Hypothalamus (tissue), 51 donors: ENCODE results near the gene UBXN2A.

Source experiments
- DNase-seq, 51 donors: peaks; one replicate each; lab custom pipeline; 2025; lab: John Stamatoyannopoulos, UW

The UBXN2A gene, protein sequence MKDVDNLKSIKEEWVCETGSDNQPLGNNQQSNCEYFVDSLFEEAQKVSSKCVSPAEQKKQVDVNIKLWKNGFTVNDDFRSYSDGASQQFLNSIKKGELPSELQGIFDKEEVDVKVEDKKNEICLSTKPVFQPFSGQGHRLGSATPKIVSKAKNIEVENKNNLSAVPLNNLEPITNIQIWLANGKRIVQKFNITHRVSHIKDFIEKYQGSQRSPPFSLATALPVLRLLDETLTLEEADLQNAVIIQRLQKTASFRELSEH

DNA sequence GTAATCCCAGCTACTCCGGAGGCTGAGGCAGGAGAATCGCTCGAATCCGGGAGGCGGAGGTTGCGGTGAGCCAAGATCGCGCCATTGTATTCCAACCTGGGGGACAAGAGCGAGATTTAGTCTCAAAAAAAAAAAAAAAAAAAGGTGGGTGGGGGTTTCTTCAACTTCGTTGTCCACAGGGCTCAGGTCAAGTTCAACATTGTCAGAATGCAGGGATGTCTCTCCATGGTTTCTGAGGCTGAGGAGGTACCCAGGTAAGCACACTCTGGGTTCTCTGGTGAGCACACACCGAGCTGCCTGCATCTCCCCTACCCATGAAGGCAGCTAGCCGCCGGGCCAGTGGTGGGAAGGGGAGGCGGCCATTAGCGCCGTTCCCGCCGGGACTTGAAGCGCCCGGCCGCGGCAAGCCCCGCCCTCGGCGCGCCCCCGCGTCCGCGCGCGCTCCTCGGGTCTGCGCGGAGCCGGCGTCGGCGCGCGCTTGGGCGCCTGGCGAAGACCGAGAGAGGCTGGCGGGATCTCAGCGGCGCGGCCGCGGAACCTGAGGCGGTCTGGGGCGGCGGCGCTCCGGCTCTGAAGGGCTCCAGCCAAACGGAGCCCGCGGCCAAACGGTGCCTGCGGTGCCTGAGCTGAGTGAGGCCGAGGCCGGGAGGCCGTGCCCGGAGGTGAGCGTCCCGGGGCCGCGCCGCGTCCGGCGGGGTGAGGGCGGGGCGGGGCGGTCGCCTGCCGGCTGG, at the start of gene UBXN2A:
TSS of gene UBXN2A (plus strand) at position 477 of the 731 bp plus-strand sequence. CDS start 17,852 bp downstream, outside the sequence.
- DNase-seq = peak in 50 of 51 donors; percentile 12 to 82 (median 57)

DNA sequence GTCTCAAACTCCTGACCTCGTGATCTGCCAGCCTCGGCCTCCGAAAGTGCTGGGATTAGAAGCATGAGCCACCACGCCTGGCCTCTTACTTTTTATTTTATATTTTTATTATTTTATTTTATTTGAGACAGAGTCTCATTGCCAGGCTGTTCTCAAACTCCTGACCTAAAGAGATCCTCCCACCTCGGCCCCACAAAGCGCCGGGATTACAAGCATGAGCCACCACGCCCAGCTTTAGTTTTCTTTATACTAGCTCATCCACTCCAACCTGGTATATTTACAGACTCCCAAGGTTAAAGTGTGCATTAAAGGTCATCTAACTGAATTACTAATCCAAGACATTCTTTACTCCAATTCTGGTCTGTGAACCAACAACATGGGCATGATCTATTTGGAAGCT, 40.1 kb upstream of the UBXN2A start:
- DNase-seq = no peak

DNA sequence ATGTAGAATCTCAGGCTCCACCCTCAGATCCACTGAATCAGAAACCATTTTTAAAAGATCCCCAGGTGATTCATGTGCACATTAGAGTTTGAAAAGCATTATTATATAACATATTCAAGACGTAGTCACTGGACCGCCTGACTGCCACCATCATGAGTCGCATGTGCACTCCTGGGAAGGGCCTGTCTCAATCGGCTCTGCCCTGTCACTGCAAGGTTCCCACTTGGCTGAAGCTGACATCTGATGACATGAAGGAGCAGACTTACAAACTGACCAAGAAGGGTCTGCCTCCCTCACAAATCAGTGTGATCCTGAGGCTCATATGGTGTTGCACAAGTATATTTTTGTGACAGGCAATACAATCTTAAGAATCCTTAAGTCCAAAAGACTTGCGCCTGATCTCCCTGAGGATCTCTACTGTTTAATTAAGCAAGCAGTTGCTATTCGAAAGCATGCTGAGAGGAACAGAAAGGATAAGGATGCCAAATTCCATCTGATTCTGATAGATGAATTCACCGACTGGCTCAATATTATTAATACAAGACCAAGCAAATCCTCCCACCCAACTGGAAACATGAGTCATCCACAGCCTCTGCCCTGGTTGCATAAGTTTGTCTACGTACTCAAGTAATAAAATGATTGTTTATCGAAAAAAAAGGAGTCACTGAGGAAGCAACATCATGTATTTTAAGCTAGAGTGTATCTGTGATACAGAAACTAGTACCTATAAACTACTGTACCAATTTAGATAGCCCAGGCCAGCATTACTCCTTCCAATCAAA, 39.5 kb upstream of the UBXN2A start:
- DNase-seq = no peak

DNA sequence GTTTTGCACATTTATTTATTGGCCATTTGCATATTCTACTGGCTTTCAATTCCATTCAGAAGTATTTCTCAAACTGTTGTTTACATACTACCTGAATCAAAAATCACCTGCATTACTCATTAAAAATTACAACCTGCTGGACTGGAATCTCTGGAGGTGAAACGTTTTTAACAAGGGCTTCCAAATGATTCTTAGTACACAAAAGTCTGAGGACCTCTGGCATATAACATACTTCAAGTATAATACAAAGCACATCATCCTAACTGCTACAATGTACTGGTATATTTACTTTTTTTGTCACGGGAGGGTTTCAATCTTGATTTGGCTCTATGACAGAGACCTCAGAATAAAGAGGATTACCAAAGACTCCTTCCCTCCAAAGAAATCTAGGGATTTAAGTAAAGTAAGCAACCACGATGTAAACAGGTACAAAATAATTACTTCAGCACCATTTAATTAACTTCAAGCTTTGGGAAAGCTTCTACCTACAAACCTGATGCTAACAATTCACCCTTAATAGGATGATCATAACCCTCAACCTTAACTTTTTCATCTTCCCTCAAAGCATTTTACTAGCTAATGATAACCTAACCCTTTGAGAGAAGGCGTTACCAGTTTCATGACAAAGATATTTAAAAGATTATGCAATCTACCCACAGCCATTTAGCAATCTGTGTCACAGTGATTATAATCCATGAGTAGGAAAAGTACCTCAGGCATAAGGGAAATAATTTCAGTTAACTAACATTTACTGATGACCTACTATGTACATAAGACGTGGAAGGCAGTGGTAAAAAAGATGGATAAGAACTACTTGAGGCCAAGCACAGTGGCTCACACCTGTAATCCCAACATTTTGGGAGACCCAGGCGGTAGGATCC, 38.1 kb upstream of the UBXN2A start:
- no peak for DNase-seq

DNA sequence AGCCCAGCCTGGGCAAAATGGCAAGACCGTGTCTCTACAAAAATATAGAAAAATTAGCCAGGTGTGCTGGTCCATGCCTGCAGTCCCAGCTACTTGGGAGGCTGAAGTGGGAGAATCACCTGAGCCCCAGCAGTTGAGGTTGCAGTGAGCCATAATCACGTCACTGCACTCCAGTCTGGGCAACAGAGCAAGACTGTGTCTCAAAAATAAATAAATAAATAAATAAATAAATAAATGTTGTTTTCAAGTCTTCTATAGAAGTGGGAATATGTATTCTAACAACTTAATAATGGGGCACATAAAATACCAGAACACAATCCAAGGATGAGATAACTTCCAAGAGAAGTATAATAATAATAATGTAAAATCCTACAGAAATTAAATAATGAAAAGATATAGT, 37.2 kb upstream of the UBXN2A start:
- no peak for DNase-seq

DNA sequence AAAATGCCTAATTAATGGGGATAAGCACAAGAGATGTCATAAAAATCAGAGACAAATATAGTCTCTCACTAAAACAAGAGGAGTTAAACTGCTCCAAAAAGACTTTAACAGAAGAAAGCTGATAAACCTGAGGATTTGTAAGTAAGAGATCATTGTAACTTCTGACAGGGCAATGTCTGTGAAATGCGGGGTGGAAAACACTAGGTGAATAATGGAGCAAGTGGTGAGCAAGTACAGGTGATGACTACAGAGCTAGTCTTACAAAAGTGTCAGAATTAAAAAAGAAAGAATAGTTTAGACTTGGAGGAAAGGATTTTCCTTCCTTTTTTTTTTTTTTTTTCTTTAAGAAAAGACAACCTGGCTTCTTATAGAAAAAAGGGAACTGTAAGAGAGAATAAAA, 36.0 kb upstream of the UBXN2A start:
- no peak for DNase-seq

DNA sequence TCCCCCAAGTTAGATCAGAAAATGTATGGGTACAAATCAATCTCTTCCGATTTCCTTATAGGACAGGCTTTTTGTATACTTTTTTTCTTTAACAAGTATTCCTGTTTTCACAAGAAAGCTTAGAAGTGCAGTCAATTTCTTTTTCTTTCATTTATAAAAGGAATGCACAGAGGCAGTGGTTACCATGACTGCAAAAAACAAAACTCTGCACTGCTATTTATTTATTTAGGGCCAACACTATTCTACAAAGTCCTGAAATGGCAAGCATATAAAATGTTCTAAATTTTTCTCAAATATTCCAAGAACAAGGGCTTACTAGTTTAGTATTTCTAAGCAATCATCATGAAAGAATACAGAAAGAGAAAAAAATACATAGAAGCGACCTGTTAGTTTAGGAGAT, 35.6 kb upstream of the UBXN2A start:
- DNase-seq = no peak

DNA sequence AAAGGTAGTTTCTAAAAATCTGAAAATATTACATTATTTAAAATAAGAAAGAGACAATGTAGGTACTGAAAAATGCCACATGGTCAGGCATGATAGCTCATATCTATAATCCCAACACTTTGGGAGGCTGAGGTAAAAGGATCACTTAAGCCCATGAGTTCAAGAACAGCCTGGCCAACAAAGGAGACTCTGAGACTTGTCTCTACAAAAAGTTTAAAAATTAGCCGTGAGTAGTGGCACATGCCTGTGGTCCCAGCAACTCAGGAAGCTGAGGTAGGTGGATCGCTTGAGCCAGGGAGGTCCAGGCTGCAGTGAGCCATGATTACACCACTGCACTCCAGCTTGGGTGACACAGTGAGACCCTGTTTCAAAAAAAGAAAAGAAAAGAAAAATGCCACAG, 35.1 kb upstream of the UBXN2A start:
- no peak for DNase-seq

DNA sequence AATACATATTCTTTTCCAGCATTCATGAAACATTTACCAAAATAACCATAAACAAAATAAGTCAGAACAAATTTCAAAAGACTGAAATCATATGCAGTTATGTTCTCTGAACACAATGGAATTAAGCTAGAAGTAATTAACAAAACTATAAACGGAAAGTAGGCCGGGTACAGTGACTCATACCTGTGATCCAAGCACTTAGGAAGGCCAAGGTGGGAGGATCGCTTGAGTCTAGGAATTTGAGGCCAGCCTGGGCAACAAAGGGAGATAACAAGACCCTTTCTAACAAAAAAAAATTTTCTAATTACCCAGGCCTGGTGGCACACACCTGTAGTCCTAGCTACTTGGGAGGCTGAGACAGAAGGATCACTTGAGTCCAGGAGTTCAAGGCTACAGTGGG, 28.2 kb upstream of the UBXN2A start:
- DNase-seq = no peak

DNA sequence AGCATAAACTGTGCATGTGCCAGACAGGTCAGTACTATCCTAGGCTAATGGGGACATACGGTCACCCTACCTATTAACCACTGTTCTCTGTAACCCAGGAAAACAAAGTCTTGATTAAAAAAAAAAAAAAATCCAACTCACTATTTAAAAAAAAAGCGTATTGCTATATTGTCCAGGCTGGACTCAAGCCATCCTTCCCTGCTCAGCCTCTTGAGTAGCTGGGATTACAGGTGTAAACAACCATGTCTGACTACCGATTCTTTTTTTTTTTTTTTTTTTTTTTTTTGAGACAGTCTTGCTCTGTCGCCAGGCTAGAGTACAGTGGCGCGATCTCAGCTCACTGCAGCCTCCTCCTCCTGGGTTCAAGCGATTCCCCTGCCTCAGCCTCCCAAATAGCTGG, 24.9 kb upstream of the UBXN2A start:
- DNase-seq = no peak

DNA sequence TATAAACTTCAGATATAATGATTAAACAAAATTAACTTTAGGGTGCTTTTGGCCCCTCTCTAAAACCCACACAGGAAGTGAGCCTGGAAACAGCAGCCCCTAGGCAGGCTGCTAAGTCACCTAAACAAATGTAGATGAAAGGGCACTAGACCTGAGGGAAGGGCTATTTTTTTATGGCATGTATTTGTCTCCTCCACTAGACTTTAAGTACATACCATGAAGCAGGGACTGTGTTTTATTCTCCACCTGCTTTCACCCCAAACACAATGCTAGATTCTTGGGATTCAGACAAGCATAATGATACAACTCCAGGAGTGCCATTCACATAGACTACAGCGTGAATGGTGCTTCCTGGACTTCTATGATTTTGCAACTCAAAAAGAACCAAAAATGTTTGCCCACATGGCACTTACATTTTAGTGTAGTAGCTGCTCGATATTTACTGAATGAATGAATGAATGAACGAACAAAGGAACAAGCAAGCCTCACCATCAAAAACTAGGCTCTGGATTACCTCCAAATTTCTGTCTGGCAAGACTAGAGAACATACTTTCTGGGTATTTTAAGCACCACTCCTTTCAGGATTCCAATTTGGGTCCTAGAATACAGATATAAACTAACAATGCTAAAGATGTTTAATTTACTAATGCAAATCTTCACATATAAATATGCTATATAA, 23.4 kb upstream of the UBXN2A start:
- DNase-seq = no peak

DNA sequence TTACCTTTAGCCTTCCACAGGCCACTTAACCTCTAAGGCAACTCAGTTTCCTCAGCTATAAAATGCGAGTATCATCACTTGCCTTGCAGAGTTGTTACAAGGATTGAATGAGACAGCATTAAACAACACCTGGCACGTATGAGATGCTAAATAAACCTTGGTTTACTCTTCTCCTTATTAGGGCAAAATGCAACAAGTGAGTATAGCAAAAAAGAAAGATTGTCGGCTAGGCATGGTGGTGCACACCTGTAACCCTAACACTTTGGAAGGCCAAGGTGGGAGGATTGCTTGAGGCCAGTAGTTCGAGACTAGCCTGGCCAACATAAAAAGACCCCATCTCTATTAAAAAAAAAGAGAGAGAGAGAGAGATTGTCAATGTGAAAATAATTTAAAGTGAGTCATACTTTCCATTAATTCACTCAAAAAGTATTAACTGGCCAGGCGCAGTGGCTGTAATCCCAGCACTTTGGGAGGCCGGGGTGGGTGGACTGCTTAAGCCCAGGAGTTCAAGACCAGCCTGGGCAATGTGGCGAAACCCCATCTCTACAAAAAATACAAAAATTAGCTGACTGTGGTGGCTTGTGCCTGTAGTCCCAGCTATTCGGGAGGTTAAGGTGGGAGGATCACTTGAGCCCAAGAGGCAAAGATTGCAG, 21.3 kb upstream of the UBXN2A start:
- no peak for DNase-seq

DNA sequence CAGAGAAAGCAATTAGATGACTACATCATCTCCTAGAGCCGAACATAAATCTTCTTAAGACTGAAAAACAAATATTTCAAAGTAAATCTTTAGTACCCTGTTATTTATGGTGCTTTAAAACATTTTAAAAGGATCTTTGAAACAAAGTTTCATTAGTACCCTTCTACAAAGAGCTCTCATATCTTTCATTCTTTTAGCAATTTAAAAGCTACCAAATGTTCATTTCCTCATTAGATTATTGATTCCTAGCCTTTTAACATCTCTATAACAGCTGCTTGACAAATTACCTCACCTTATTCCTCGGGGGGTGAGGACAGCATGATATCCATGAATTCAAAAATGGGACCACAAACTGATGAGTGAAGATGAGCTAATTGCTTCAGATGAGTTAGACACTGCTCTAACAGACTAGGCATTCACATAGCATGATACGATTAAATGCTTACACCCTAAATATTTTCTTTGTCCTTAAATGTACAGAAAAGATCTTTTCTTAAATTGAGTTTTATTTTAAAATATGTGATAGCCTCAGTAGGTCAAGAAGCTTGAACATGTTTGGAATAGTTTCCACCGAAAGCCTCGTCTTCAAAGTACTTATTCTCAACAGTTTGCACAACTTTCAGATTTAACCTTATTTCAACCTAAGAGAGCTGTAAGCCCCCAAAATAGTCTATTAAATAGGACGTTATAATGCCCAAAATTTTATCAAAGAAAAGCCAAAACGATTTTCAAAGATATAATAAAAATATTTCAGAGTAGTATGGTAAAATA, 15.5 kb upstream of the UBXN2A start:
- no peak for DNase-seq

DNA sequence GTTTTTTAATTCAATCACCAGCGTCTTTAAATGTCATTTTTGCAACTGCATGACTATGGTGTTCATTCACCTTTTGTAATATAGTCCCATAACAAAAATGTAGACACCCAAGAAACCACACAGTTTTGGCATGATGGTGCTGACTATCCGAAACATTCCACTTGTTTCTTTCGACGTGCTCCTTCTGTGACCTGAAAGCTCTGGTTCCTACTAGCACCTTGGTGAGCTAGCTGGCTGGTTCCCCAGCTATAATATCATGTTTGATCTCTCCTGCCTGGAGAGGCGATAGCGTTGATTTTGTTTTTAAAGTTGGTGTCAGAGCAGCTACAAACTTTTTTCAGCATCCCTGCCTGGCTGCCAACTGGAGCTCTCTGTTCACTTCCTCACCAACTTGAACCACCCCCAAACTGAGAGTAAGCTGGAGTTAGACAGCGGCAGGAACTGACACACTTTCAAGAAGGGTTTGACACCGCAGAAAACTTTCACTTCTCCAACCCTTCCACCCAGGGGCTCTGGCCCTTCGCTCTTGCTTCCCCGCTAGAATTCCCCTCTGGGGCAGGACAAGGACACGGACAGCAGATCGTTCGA, 14.5 kb upstream of the UBXN2A start:
- peak in 30 of 51 donors; percentile 10 to 88 (median 48) for DNase-seq

DNA sequence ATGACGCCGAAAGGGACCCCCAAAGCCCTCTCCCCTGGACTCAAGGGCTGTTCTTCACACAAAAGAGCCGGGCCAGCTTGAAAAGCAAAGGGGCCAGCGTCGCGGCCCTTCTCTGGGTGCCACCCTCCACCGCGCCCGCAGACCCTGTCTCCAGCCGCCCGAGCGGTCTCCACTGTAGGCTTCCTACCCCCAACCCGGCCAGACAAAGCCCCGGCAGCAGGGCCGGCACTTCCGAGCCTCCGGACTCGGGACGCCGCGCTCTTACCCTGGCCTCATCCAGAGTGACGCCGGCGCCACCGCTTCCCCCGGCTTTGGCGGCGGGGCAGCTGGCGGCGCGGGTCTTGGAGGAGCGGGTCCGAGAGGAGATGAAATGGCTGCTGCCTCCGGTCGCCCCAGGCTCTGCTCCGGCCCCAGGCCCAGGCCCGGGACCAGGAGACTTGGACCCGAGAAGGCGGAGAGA, 13.9 kb upstream of the UBXN2A start:
- peak in 29 of 51 donors; percentile 16 to 79 (median 60) for DNase-seq

DNA sequence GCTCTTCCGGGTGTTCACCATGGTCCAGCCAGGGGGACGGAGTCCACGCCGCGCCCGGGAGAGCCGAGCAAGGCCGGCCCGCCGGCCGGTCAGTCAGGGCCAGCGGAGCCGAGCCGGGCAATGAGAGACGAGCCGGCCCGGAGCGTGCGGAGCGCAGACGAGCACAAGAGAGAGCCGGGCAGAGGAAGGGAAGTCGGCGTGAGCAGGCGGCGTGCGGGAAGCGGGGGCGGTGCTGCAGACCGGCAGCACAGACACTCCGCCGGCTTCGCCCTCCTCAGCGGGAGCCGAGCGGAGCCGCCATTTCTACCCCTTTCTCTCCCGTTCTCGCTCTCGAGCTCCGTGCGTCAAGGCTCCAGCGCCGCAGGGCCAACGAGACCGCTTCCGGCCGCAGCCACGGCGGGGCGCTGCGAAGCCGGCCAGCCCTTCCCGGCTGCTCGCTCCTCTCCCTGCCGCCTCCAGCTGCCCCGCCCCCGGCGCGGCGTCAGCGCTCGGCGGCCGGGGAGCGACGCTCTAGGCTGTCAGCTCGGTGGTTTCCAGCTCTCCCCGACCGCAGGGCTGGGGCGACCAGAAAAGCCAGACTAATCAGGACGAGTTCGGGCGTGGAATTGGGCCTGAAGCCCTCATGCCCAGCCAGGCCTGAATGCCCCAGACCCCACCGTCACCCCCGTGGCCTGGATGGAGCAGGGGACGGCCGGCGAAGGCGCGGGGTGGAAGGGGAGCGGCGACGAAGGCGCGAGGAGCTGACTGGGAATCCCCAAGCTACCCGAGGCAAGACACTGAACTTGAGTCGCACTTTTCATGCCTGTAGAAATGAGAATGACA, 13.3 kb upstream of the UBXN2A start, which contains the start of gene ATAD2B:
TSS of gene ATAD2B (minus strand) at position 374 of the 822 bp plus-strand sequence. CDS start at position 21, 353 bp downstream.
- peak; percentile 38 to 93 (median 83) for DNase-seq

DNA sequence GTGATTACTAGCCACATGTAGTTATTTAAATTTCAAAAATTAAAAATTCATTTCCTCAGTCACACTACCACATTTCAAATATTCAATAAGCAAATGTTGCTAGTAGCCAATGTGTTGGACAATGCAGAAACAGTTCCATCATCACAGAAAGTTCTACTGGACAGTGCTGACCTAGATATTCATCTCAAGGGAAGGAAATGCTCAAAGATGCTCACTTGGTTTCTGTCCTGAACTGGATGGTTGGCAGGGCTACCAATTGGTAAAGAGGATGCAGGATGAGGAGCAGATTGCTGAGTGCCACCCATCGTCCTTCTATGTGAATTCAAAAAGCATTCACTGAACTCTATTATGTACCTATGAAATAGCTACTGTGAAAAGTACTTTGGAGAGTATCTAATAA, 6.0 kb upstream of the UBXN2A start:
- no peak for DNase-seq
